ENCODE data around the gene LTF. TPM values are rescaled to one million over a fixed set of nuclear protein-coding genes. Genes with fewer than 3 reads are reported as not detected.

The LTF gene
- not detected in 5 replicates for total RNA-seq (2022; extraction: Qiagen RNA extraction)

GRCh38 chr3:46464326-46465195 lies at the start of gene LTF:
TSS of gene LTF (minus strand) at chr3:46464905. CDS start at chr3:46464867, 38 bp downstream.

GRCh38 chr3:46497556-46498265 lies 33.0 kb upstream of the LTF start, which contains the start of gene RTP3:
TSS of gene RTP3 (plus strand) at chr3:46497976. CDS start at chr3:46498063, 87 bp downstream.

GRCh38 chr3:46406788-46407611 lies 57.7 kb downstream of the LTF start, which contains the start of the genes CCR5AS and CCRL2:
TSS of gene CCR5AS (minus strand) at chr3:46407066.
TSS of gene CCRL2 (plus strand) at chr3:46407259. CDS start at chr3:46408080, 821 bp downstream.

Other genes with a start within 250 kb of the LTF start
- gene CCR3, start 222.4 kb downstream of the LTF start, total RNA-seq (2022; extraction: Qiagen RNA extraction): not detected in 5 replicates
- gene CCR2, start 110.8 kb downstream of the LTF start, total RNA-seq (2022; extraction: Qiagen RNA extraction): not detected in 5 replicates
- not detected in 5 replicates for gene CCR5, start 94.0 kb downstream of the LTF start, total RNA-seq (2022; extraction: Qiagen RNA extraction)
- 0.06 to 0.11 TPM (median 0.07 TPM) in 3 of 5 replicates, not detected in the others for gene CCRL2, start 57.6 kb downstream of the LTF start, total RNA-seq (2022; extraction: Qiagen RNA extraction)
- gene RTP3, start 33.1 kb upstream of the LTF start, total RNA-seq (2022; extraction: Qiagen RNA extraction): not detected in 5 replicates
- gene LRRC2, start 101.4 kb upstream of the LTF start, total RNA-seq (2022; extraction: Qiagen RNA extraction): not detected in 5 replicates
- gene FAM240A, start 147.6 kb upstream of the LTF start, total RNA-seq (2022; extraction: Qiagen RNA extraction): not detected in 5 replicates
- gene ALS2CL, start 228.8 kb upstream of the LTF start, total RNA-seq (2022; extraction: Qiagen RNA extraction): 5.1 to 8.7 TPM (median 7.0 TPM) in 5 replicates
- gene TMIE, start 236.5 kb upstream of the LTF start, total RNA-seq (2022; extraction: Qiagen RNA extraction): 0.07 to 0.17 TPM (median 0.12 TPM) in 5 replicates